HG03095 (cell line): ENCODE results near the gene PSMB7.
A peak's percentile ranks its signal among the peaks of the same experiment; 100 is the strongest.

Source experiments
- ATAC-seq: cut with Tn5 transposase; IDR thresholded peaks from one replicate; pipeline ENCODE4 v1.9.1; 2021; ENCODE audit warnings: moderate library complexity; ENCODE audit not compliant: unreplicated experiment

PSMB7 gene

GRCh38 chr9:124415102-124415851 is at the start of gene PSMB7:
Gene PSMB7 (minus strand): TSS chr9:124415442. CDS start chr9:124415425, 17 bp downstream.
- ATAC-seq, result peak; percentile 92

DNA sequence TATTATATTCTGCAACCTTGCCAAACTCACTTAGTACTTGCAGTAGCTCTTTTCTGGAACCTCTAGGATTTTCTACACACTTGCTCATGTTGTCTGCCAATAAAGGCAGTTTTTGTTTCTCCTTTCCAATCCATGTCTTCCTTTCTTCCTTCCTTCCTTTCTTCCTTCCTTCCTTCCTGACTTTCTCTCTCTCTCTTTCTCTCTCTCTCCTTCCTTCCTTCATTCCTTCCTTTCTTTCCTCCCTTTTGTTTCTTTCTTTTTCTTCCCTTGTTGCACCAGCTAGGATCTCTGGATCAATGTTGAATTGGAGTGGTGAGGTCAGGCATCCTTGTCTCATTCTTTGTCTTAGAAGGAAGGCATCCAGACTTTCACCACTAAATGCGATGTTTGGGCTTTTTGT is 47.5 kb upstream of the PSMB7 start:
- ATAC-seq, result no peak

DNA sequence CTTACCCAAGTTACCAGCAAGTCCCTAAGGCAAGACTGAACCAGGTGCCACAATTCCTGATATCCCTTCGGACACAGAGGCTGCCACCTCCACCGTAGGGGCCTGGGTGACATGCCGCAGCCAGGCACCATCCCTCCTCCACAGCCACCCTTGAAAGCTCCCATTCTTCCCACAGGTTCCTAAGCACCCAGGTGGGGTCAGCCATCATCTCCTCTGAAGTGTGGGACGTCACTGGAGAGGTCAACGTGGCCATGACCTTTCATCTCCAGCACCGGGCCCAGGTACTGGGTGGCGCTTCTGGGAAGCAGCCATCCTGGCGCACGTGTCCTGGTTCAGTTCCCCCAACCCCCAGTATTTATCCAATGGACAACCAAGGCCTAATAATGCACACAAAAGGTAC is 43.2 kb upstream of the PSMB7 start:
- no peak for ATAC-seq

DNA sequence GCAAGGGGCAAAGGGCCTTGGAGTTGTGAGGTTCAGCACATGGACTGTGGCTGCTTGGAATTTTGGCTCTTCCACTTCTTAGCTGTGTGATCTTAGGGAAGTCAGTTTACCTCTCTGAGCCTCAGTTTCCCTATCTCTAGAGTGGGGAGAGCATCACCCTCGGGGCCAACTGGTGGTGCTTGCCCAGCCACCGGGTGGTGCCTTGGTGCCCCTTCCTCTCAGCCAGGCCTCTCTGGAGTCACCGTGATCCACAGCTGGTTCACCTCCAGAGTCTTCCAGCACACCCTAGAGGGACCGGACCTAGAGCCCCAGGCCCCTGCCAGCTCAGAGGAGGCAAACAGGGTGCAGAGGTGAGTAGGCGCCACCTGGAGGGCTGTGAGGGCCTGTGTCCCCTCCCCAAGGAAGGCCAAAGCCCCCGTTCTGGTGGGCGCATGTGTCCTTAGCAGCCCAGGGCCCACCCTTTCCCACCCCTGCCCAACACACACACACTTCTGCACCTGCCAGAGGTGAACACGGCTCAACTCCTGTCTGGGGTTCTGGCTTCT is 42.7 kb upstream of the PSMB7 start:
- ATAC-seq, result no peak

GRCh38 chr9:124457079-124457886 is 42.0 kb upstream of the PSMB7 start:
- ATAC-seq, result no peak

DNA sequence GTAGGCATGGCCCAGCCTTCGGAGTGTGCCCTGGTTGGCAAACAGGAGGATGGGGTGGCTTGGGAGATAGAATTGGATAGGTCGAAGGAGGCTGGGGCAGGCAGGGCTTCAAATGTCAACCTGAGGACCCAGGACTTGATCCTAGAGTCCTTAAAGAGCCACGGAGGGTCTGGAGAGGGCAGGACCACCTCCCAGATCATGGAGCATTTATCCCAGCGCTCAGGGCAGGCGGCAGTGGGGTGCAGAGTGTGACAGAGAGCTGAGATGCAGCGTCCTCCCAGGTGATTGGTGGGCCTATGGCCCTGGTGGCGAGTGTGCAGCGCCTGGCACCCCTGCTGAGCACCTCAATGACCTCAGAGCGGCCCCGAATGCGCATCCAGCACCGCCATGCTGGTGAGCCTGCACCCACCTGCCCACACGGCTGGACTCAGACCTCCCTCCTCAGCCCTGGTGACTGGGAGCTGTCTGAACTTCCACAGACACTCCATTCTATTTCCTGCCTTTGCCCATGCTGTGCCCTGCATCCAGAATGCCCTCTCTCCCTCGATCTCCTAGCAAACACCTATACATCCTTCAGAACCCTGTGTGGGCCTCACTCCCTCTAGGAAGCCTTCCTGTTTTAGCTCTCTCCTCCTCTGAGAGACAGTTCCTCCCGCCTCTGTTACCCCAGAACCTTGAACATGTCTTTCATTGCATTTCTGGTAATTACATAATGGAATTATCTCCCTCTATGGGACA is 41.3 kb upstream of the PSMB7 start:
- ATAC-seq, result no peak

DNA sequence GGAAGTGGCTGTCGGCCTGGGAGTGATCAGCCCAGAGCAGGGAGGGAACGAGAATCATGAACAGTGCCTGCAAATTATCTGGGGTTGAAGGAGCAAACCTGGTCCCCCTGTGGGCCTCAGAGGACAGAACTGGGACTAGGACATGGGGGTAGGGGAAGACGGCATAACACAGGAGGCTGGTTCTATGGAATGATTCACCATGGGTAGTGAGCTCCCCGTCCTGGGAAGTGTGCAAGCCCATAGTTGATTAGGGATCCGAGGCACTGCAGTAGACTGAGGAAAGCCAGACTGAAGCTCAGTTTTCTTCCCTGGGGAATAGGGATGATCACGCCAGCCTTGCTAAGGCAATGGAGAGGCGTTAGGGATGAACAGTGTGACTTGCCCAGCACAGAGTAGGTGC is 40.6 kb upstream of the PSMB7 start:
- no peak for ATAC-seq

GRCh38 chr9:124454791-124455443 is 39.7 kb upstream of the PSMB7 start:
- ATAC-seq, result no peak

GRCh38 chr9:124454296-124454695 is 39.1 kb upstream of the PSMB7 start:
- ATAC-seq, result no peak

GRCh38 chr9:124453586-124454191 is 38.4 kb upstream of the PSMB7 start:
- ATAC-seq, result no peak

- ATAC-seq, result no peak
Measured at GRCh38 chr9:124452841-124453585, 37.8 kb upstream of the PSMB7 start.

DNA sequence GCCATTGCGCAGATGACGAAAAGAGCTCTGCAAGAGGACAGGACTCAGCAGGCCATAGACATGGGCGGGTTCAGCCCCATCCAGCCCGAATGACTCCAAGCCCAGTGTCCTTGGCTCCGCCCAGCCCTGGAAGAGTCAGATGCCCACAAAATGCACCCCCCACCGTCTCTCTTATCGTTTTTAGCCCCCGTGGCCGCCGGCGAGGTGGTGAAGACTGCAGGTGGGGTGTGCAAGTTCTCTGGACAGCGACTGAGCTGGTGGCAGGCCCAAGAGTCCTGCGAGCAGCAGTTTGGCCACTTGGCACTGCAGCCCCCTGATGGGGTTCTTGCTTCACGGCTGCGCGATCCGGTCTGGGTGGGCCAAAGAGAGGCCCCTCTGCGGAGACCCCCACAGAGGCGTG is 37.1 kb upstream of the PSMB7 start:
- ATAC-seq, result no peak

- no peak for ATAC-seq
Measured at GRCh38 chr9:124450931-124451661, 35.9 kb upstream of the PSMB7 start.

DNA sequence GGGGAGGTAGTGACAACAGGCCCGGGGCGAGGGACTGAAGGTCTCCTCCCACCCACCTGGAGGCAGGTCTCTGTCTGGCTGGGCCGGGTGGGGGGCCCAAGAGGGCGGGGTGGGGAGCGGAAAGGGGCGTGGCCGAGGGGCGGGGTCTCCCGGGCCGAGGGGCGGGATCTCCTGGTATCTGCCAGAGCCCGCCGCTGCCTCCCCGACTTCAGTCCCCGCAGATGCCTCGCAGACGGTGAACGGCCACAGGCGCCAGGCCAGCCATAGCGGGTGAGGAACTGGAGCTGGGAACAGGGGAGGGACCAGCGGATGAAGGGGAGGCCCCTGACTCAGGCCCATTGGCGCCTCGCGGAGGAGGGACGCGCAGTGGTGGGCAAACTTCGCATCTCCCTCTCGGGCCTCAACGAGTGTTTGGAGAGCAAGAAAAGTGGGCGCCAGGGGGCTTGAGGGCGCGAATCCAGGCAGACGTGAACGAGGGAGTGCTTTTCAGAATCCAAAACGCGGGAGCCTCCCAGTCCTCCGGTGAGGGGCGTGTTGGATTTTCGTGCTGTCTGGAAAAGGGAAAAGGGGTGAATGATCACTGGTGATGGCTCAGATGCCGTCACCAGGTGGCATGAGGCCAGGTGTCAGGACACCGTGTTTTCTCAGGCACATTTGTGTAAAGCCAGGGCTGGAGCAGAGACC is 35.1 kb upstream of the PSMB7 start, which contains the start of gene ADGRD2:
TSS of gene ADGRD2 (plus strand) at position 211 of the 684 bp plus-strand sequence. CDS start 1,216 bp downstream, outside the sequence.
- ATAC-seq, result no peak

DNA sequence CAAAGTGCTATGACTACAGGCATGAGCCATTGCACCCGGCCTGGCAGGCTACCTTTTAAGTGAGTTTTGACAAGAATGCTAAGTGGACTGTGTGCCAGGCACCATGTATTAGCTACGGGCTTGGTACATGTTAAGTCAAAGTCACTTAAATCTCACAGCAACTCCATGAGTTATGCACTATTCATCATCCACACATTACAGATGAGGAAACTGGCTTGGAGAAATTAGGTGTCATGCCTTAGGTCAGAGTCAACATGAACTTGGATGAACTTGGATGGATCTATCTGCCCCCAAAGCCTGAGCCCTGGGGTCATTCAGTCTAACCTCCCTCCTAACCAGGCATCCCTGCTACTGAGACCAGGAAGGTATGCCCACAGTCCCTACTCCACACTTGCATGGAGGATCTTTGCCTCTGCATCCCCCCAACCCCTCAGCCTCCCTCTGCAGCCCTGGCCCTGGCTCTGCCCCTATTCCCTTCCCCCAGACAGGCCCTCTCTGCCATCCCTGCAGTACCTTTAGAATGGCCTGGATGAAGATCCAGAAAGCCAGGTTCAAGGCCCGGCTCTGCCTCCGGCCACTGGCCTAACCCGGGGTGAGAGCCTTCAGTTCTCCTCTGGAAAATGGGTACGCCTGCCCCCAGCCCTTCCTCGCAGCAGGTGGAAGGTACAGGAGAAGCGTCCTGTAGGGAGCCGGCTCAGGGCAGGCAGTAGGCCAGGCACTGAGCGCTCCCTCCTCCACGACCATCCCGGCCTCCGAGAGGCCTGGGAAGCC is 34.3 kb upstream of the PSMB7 start:
- ATAC-seq, result no peak

DNA sequence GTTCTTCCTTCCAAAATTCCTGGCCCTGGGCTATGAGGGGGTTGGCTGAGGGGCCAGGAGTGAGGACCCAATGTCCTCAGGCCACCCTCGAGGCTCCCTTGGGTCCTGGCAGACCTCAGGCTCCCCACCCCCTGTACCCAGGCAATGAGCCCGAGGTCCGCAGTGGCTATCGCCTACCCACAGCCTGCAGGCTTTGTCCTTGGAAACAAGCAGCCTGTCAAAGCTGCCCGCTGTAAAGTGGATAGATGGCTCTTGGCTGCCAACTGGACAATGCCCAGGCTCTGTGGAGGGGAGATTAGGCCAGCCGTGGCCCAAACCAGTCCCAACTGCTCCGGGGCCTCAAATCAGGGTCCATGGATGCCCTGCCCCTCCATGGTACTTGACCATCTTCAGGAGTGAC is 32.8 kb upstream of the PSMB7 start:
- ATAC-seq, result no peak

GRCh38 chr9:124447297-124447661 is 32.0 kb upstream of the PSMB7 start:
- ATAC-seq, result no peak

- ATAC-seq, result no peak
Measured at GRCh38 chr9:124444166-124444565, 28.9 kb upstream of the PSMB7 start.
